ENCODE measurements around the gene LBHD1.
"Not testable (repeated sequence)": the region's sequence is repeated elsewhere in the genome, so short reads cannot be mapped to it uniquely, and the experiment has no call there.

Gene LBHD1

DNA sequence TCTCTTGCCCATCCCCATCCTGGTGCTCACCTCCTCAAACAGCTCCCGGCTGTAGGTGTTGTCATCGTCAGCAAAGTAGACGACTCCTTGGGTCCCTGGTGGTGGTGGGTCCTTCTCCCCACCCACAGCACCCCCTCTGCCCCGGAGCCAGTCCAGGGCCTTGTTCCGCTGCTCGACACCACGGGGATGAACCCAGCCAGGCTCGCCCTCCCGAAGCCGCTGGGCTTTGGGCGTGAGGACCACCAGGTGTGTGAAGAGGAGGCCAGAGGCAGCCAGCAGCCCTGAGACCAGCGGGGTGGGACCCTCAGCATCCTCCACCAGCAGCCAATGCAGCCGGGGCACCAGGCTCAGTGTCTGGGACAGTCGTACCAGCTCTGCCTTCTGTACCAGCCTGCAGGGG lies 55.1 kb downstream of the LBHD1 start:
- not testable (repeated sequence) for DNase-seq (ENCODE audit: low read depth in 2 of 2)

DNA sequence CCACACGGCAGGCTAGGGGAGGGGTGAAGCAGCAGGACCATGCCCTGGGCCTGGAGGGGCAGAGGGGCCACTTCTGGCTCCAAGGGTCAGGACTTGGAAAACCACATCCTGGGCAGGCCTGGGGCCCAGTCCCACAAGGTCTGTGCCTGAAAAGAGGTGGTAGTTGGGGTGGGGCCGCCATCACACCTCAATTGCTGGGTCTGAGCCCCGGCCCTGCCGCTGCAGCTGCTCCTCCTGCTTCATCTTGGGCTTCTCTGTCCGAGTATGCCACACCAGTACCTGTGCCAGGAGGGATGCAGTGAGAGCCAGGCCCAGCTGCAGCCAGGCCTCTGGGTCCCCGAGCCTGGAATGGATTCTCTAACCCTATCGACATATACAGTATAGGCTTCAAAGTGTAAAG lies 56.5 kb downstream of the LBHD1 start:
- no peak for DNase-seq (ENCODE audit: low read depth in 2 of 2)

DNA sequence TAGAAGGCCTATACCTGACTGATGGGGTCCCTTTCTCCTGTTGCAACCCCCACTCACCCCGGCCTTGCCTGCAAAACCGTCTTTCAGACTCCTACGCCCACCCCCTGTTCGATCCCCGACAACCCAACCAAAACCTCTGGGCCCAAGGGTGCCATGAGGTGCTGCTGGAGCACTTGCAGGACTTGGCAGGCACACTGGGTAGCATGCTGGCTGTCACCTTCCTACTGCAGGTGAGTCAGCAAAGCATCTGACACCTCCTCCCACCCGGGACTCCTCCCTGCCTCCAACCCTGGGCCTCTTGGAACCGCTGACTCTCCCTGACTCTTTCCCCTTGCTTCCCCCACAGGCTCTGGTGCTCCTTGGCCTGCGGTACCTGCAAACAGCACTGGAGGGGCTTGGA lies 57.8 kb downstream of the LBHD1 start:
- DNase-seq (ENCODE audit: low read depth in 2 of 2): no peak

DNA sequence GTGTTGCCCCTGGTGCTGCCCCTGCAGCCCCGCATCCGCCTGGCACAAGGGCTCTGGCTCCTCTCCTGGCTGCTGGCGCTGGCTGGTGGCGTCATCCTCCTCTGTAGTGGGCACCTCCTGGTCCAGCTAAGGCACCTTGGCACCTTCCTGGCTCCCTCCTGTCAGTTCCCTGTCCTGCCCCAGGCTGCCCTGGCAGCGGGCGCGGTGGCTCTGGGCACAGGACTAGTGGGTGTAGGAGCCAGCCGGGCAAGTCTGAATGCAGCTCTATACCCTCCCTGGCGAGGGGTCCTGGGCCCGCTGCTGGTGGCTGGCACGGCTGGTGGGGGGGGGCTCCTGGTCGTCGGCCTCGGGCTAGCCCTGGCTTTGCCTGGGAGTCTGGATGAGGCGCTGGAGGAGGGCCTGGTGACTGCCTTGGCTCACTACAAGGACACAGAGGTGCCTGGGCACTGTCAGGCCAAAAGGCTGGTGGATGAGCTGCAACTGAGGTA lies 58.7 kb downstream of the LBHD1 start:
- DNase-seq (ENCODE audit: low read depth in 2 of 2): no peak

Data from stimulated activated CD8-positive, alpha-beta memory T cell treated with anti-CD3 and anti-CD28 coated beads, Interleukin-15, amount 100 ng/mL, for 4 hours (primary cell).